Raji (cell line): ENCODE data around the gene TARM1.

ENCODE experiments used
- POLR2A ChIP-seq: IDR thresholded peaks from 2 replicates; pipeline ENCODE4 v1.6.1; 2011; ENCODE audit warnings: low read depth, low read length, control low read depth; ENCODE audit not compliant: insufficient read depth

TARM1 gene

DNA sequence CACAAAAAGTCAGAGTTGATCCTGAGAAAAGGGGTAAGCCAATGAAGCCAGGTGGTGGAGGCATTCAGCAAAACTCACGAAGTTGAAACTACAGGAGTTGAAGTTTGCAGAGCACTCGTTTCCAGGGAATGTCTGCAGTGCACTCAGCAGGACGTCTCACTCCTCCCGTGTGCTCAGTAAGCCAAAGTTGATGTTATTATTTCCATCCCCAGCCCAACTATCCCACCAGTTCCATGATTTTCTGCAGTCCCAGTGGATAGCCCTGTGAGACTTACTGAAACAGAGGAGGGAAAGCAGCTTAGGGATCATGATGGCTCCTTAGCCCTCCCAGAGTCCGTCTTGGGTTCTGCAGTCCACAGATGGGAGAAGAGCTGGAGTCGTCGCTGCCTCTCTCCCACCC lies at the start of gene TARM1:
Gene TARM1, minus strand, starts transcription at position 334 of the 400 bp plus-strand sequence. Its CDS starts 25 bp downstream, at position 309.
- TF ChIP-seq POLR2A = no peak

GRCh38 chr19:54129617-54129996 lies 48.4 kb upstream of the TARM1 start:
- TF ChIP-seq POLR2A = no peak

GRCh38 chr19:54128796-54129616 lies 47.8 kb upstream of the TARM1 start:
- no peak for TF ChIP-seq POLR2A

DNA sequence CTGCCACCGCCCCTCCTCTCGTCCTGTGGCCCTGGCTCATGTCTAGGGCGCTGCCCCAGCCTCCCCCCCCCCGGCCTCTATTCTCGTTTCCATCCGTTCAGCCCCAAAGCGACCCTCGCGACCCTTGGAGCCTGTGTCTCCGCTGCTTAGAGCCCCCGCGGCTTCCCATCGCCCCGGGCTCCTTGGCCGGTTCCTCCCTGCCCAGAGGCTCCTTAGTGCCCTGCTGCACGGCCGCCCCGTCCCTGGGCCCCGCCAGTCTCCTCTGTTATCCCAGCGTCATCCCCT lies 47.2 kb upstream of the TARM1 start:
- TF ChIP-seq POLR2A = no peak

DNA sequence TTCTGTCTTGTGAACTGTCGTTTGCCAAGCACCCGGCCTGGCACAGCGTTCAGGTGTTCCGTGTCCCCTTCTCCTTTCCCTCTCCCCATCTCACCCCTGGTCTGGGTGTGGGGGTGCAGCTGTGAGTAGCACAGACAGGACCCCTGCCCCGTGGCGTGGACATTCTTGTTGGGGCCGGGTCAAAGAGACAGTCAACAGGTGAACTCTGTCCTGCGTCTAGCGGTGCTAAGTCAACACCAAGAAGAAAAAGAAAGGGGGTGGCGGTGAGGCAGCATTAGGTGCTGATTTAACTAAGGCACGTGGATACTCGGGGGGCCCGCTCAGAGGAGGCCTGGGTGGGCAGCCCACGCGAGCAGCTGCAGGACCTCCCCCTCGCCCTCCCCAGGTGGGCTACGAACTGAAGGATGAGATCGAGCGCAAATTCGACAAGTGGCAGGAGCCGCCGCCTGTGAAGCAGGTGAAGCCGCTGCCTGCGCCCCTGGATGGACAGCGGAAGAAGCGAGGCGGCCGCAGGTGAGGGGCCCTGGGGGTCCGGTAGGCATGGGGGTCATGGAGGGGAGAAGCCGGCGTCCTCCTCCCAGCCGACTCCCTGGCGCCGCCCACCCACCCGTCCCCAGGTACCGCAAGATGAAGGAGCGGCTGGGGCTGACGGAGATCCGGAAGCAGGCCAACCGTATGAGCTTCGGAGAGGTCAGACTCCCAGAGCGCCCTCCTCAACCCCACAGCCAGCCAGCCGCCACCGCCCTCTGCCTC lies 46.7 kb upstream of the TARM1 start:
- TF ChIP-seq POLR2A = no peak

GRCh38 chr19:54125713-54126112 lies 44.5 kb upstream of the TARM1 start:
- no peak for TF ChIP-seq POLR2A

DNA sequence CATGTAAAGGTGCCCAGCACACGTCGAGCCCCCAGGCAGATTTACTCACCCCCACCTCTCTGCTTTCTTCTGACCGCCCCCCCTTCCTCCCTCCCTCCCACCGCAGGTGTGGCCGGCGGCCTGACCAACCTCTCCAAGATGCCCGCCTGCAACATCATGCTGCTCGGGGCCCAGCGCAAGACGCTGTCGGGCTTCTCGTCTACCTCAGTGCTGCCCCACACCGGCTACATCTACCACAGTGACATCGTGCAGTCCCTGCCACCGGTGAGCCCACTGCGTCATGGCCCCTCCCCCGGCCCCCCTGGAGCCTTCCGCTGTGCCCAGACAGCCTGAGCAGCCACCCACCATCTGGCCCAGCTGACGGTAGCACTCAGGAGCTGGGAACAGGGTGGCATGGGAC lies 43.2 kb upstream of the TARM1 start:
- TF ChIP-seq POLR2A = no peak

DNA sequence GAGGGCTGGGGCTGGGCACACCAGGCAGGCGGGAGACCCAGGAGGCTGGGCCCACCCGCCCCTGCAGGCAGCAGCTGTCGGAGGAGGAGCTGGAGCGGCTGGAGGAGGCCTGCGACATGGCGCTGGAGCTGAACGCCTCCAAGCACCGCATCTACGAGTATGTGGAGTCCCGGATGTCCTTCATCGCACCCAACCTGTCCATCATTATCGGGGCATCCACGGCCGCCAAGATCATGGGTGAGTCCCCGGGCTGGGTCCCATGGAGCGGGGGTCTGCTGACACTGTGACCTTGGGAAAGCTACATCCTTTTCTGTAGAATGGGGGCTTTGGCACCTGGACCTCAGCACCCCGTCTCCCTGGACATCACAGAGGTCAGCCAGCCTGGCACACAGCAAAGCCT lies 42.5 kb upstream of the TARM1 start:
- no peak for TF ChIP-seq POLR2A

DNA sequence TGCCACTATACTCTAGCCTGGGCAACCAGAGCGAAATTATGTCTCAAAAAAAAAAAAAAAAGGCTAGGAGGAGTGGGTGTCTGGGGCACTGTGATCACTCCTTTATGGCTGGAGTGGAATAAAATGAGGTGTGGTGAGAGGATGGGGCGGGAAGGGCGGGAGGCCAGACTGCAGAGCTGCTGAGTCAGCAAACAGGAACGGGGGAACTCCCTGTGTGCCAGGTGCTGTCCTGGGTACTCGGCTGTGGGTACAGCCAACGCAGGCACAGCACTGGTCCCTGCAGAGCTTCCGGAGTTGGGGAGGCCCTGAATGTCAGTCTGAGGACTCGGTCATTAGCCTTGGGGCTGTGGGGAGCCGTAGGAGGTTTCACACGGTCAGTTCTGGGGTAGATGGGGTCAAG lies 40.1 kb upstream of the TARM1 start:
- no peak for TF ChIP-seq POLR2A

- peak; percentile 94 for TF ChIP-seq POLR2A
These were observed 34.2 kb upstream of the TARM1 start, which contains the start of the genes PRPF31 and TFPT for GRCh38 chr19:54115109-54116063. TSS of gene PRPF31 (plus strand) at chr19:54115754. CDS start at chr19:54118279, 2,525 bp downstream. TSS of gene TFPT (minus strand) at chr19:54115657. CDS start at chr19:54115269, 388 bp downstream.

DNA sequence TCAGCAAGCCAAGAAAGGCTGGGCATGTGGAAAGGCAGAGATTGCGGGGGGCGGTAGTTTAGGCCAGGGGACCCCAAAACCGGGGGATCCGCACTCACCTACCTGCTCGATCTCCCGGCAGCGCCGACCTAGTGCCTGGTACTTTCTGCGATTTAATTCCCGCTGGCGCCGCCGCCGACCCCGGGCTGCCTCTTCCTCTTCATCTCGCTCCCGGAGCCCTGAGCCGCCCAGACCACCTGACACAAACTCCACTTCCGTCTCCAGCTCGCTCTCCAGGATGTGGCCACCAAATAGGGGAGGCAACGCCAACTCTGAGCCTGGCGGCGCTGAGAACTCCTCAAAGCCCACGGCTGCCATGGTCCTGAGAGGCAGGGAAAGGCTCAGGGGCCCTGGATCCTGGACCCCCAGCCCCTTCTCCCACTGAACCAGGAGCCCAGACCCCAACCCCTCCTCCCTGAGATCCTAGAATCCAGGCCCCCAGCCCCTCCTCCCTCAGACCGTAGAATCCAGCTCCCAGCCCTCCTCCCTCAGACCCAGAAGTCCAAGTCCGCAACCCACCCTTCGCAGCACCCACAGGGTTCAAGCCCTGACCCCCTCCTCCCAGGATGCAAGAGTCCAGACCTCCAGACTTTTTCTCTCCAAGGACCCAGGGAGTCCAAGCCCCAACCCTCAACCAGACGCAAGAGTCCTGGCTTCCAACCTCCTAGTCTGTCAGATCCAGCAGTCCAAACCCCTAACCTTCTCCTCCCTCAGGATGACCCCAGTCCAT lies 33.4 kb upstream of the TARM1 start:
- TF ChIP-seq POLR2A = no peak

- no peak for TF ChIP-seq POLR2A
These were observed 28.5 kb upstream of the TARM1 start for GRCh38 chr19:54109651-54110050.

- no peak for TF ChIP-seq POLR2A
These were observed 27.3 kb upstream of the TARM1 start for GRCh38 chr19:54108496-54108895.

DNA sequence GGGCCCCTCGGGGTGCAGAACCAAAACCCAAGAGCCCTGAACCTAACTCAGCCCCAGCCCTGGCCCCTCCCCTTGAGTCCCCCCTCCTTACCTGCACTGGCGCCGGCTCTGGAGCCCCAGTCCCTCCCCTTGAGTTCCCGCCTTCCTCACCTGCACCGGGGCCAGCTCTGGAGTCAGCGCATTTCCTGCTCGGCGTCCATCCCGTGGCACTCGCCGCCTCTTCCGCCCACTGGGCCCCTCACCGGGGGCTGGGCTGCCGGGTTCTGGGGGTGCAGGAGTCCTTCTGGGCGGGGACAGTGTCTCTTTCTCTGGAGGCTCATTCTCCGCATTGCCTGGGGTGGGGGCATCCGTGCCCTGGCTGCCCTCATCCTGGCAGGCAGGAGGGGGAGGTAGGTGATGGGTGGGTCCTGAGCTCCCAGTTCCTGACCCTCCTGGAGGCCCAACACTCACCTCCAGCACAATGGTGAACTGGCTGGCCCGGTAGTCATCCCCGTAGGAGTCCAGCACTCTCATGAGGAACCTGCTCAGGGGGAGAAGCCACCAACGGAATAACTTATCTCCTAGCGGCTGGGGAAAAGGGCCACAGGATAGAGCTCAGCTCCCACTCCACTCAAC lies 26.8 kb upstream of the TARM1 start:
- TF ChIP-seq POLR2A = no peak

DNA sequence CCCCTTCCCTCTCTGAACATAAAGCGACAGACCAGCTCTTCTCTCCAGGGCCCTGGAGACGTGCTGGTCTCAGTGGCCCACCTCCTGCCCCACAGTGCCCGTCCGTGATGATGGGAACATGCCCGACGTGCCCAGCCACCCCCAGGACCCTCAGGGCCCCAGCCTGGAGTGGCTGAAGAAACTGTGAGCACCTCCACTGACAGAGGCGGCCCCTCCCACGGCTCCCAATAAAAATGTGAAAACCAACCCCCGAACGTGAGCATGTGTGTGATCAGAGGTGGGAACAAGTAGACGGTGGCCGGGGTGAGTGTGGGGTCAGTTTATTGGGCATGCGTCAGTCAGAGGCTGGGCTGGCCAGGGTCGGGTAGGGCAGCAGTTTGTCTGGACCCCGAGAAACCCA lies 25.6 kb upstream of the TARM1 start:
- no peak for TF ChIP-seq POLR2A

- TF ChIP-seq POLR2A = no peak
These were observed 24.6 kb upstream of the TARM1 start for GRCh38 chr19:54105796-54106195.
